ENCODE results near the gene ARFRP1. TPM values are rescaled to one million over a fixed set of nuclear protein-coding genes. Genes with fewer than 3 reads are reported as not detected.
A peak's percentile ranks its signal among the peaks of the same experiment; 100 is the strongest.

Gene ARFRP1
- total RNA-seq, 1 experiment from 2014 or later = 71.2 TPM

DNA sequence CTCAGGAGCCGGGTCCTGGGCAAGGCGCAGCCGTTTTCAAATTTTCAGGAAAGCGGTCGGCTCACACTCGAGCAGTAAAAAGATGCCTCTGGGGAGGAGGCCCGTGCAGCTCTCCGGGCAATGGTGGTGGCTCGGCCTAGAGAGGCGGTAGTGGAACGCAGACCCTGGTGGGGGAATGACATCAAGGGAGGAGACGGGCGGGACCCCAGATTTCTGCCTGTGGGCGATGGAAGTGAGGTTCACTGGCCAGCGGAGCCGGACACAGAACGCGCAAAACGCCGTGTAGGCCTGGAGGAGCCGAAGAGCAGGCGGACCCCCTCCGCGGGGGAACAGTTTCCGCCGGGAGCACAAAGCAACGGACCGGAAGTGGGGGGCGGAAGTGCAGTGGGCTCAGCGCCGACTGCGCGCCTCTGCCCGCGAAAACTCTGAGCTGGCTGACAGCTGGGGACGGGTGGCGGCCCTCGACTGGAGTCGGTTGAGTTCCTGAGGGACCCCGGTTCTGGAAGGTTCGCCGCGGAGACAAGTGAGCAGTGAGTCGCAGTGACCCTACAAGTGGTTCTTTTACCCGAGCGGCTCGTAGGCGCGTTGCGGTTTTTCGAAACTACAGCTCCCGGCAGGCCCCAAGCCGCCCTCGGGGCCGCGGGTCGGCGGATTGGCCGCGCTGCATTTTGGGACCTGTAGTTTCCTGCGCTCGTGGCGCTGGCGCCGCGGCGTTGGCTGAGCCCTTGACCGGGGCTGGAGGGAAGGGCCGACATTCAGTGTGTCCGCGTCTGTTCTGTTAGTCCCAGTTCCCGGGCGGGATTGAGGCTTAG, 49.6 kb downstream of the ARFRP1 start, which contains the start of gene RTEL1:
TSS of gene RTEL1 (plus strand) at position 376 of the 812 bp plus-strand sequence. CDS start 1,091 bp downstream, outside the sequence.
- POLR2A ChIA-PET (ENCODE audit: unreplicated experiment) = interaction anchor here (0.5 to 1.0 kb wide), 7 partner anchors 16 to 138 kb away, joined by 3 to 21 read pairs (median 3); partner anchors contain the start of genes HELZ2 and PPDPF
- intact Hi-C loops (cut with micrococcal nuclease) = loop anchor here (2.0 kb wide), 2 partner anchors 25 to 29 kb away; no protein-coding TSS in a partner anchor

DNA sequence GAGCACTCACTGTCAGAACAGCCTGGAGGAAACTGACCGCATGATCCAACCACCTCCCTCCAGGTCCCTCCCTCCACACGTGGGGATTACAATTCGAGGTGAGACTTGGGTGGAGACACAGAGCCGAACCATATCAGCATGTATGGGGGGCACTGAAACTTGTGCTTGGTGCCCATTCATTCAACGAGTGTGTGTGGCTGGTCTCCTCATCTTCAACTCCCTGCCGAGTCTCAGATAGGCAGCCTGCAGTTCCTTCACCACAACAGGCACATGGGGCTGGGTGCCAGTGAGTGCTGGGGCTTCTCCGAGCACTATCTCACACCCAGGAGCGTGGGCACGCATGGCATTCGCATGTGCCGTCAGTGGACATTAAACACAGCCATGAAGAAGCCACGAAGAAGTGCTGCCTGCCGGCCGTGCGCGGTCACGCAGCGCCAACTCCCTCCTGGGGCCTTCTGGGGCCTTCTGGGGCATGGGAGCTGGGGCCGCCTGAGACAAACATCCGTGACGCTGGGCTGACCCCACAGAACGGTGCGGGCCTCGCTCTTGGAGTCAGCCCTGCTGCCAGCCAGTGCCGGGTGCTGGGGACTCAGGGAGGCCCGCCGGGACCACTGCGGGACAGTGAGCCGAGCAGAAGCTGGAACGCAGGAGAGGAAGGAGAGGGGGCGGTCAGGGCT, 50.4 kb downstream of the ARFRP1 start:
- peak overlapping the region; percentile 95 for H3K4me2 ChIP-seq (ENCODE audit: low read length)
- TF ChIP-seq EZH2phosphoT487 (IDR thresholded peaks at IDR 0.05; ENCODE audit: borderline replicate concordance, low read length) (no peak), EZH2 (IDR thresholded peaks at IDR 0.05; ENCODE audit: low read length, unreplicated experiment) (no peak), CTCF (conservative IDR thresholded peaks at IDR 0.05; ENCODE audit: low read depth, low read length) (no peak)
- peak overlapping the region; percentile 86; the same call in 1 of the 2 replicates for H3K9ac ChIP-seq (ENCODE audit: low read length)
- peaks cover 25% of the 10 kb centered on the region for H3K79me2 ChIP-seq (ENCODE audit: low read length)
- peak overlapping the region; percentile 91; the same call in 1 of the 2 replicates for H3K4me3 ChIP-seq (ENCODE audit: low read length)
- H3F3A ChIP-seq (ENCODE audit: low read length, unreplicated experiment) = no peaks in the 10 kb centered on the region
- peaks cover 12% of the 10 kb centered on the region; the same call in 1 of the 2 replicates for H3K4me1 ChIP-seq (ENCODE audit: insufficient read depth, low read length)
- H2AFZ ChIP-seq (ENCODE audit: low read length) = peak overlapping the region; percentile 92
- intact Hi-C loops (cut with micrococcal nuclease) = no loop called here
- DNase-seq (no peak), ATAC-seq (no peak)
- ChIA-PET POLR2A (ENCODE audit: unreplicated experiment) (interaction anchor here (1.0 kb wide), 2 partner anchors 16 to 83 kb away, joined by 3 to 21 read pairs; partner anchors contain the start of gene HELZ2), CTCF (no interaction called here)
- peaks cover 18% of the 10 kb centered on the region; the same call in 1 of the 2 replicates for H3K36me3 ChIP-seq (ENCODE audit: low read depth, low read length)
- BruUV-seq (replicated peaks) = TSS peak; percentile 72
- no peaks in the 10 kb centered on the region for H3K9me2 ChIP-seq (replicated peaks; ENCODE audit: low read length)
- peaks cover 4% of the 10 kb centered on the region for H3K27me3 ChIP-seq (ENCODE audit: low read length)
- H4K20me1 ChIP-seq (ENCODE audit: low read length) = no peaks in the 10 kb centered on the region
- H3K9me3 ChIP-seq (ENCODE audit: low read length) = no peaks in the 10 kb centered on the region
- no peak overlapping the region for H3K27ac ChIP-seq (ENCODE audit: low read length)

More for the DNA sequence above, 49.6 kb downstream of the ARFRP1 start, which contains the start of gene RTEL1:
- H3K36me3 ChIP-seq (ENCODE audit: low read depth, low read length) = peaks cover 25% of the 10 kb centered on the region; the same call in 1 of the 2 replicates
- H3K9me2 ChIP-seq (replicated peaks; ENCODE audit: low read length) = no peaks in the 10 kb centered on the region
- H3K4me2 ChIP-seq (ENCODE audit: low read length) = peak within 1 kb of the TSS; percentile 95
- no peaks in the 10 kb centered on the region for H3F3A ChIP-seq (ENCODE audit: low read length, unreplicated experiment)
- peaks cover 25% of the 10 kb centered on the region for H3K79me2 ChIP-seq (ENCODE audit: low read length)
- ATAC-seq (peak; percentile 97), DNase-seq (peak; percentile 93)
- no peak for TF ChIP-seq EZH2 (IDR thresholded peaks at IDR 0.05; ENCODE audit: low read length, unreplicated experiment)
- no peak for TF ChIP-seq CTCF (conservative IDR thresholded peaks at IDR 0.05; ENCODE audit: low read depth, low read length)
- TF ChIP-seq EZH2phosphoT487 (IDR thresholded peaks at IDR 0.05; ENCODE audit: borderline replicate concordance, low read length) = no peak
- H2AFZ ChIP-seq (ENCODE audit: low read length) = peak within 1 kb of the TSS; percentile 92
- peak within 1 kb of the TSS; percentile 41 for H3K27ac ChIP-seq (ENCODE audit: low read length)
- H3K4me3 ChIP-seq (ENCODE audit: low read length) = peak within 1 kb of the TSS; percentile 91
- H3K9me3 ChIP-seq (ENCODE audit: low read length) = no peaks in the 10 kb centered on the region
- peaks cover 9% of the 10 kb centered on the region; the same call in 1 of the 2 replicates for H3K4me1 ChIP-seq (ENCODE audit: insufficient read depth, low read length)
- CTCF ChIA-PET = interaction anchor here (0.6 to 0.7 kb wide), 3 partner anchors 16 to 82 kb away, joined by 3 to 4 read pairs (median 4); no protein-coding TSS in a partner anchor
- no peaks in the 10 kb centered on the region for H4K20me1 ChIP-seq (ENCODE audit: low read length)
- peak within 1 kb of the TSS; percentile 86 for H3K9ac ChIP-seq (ENCODE audit: low read length)
- no TSS peak for BruUV-seq (replicated peaks)
- no peaks in the 10 kb centered on the region for H3K27me3 ChIP-seq (ENCODE audit: low read length)

Measured in PC-3 (cell line).